PC-9 (cell line): ENCODE measurements around the gene TRANK1. TPM values are rescaled to one million over a fixed set of nuclear protein-coding genes. Genes with fewer than 3 reads are reported as not detected.

Source experiments
- BruUV-seq: library from RNA; stranded (reverse); fragments of 400-500 nt; replicated peaks from 2 replicates; lab custom pipeline; 2021; lab: Mats Ljungman, UMichigan
- CTCF ChIA-PET: fragments of 300-600 bp; sonication (Branson Sonifier 250); formaldehyde crosslinking; loops from one replicate; lab custom pipeline; 2022; ENCODE audit warnings: antibody characterized with exemption; lab: Charles Lee
- POLR2A ChIA-PET: fragments of 300-600 bp; sonication (Branson Sonifier 250); formaldehyde crosslinking; loops from one replicate; lab custom pipeline; 2022; ENCODE audit warnings: antibody characterized with exemption; ENCODE audit not compliant: unreplicated experiment; lab: Charles Lee
- DNase-seq, 2 experiments: peaks; one replicate each; pipeline versions ENCODE4 v3.0.0 to v3.0.0-alpha.2; 2015 to 2022; ENCODE audit warnings: mixed read lengths in 1 of 2
- H2AFZ ChIP-seq: fragments of 200-600 bp; sonication (generic); 2 replicates; pipeline ENCODE4 v1.8.1; 2017; ENCODE audit warnings: antibody characterized with exemption
- H3F3A ChIP-seq: fragments of 200-600 bp; sonication (generic); 2 replicates; pipeline ENCODE4 v1.8.1; 2017; ENCODE audit warnings: antibody characterized with exemption, mild to moderate bottlenecking, low read depth; ENCODE audit not compliant: insufficient read depth
- H3K27ac ChIP-seq: fragments of 200-600 bp; sonication (generic); 2 replicates; pipeline ENCODE4 v1.6.1; 2016; ENCODE audit warnings: mixed run types
- H3K27me3 ChIP-seq: fragments of 200-600 bp; sonication (generic); 2 replicates; pipeline ENCODE4 v1.6.1; 2016; ENCODE audit warnings: low read depth, mixed run types; ENCODE audit not compliant: insufficient read depth
- H3K36me3 ChIP-seq: fragments of 200-600 bp; sonication (generic); 2 replicates; pipeline ENCODE4 v1.6.1; 2016; ENCODE audit warnings: low read depth, mixed run types
- H3K4me1 ChIP-seq: fragments of 200-600 bp; sonication (generic); replicated peaks from 2 replicates; pipeline ENCODE4 v1.6.1; 2016; ENCODE audit warnings: mixed run types; ENCODE audit not compliant: insufficient read depth
- H3K4me2 ChIP-seq: fragments of 200-600 bp; sonication (generic); 2 replicates; pipeline ENCODE4 v1.6.1; 2017; ENCODE audit warnings: mixed run types
- H3K4me3 ChIP-seq: fragments of 200-600 bp; sonication (generic); 2 replicates; pipeline ENCODE4 v1.6.1; 2016; ENCODE audit warnings: mixed run types
- H3K79me2 ChIP-seq: fragments of 200-600 bp; sonication (generic); 2 replicates; pipeline ENCODE4 v1.6.1; 2017; ENCODE audit warnings: low read depth, mixed run types
- H3K9me2 ChIP-seq: fragments of 200-600 bp; sonication (generic); 2 replicates; pipeline ENCODE4 v1.8.1; 2017; ENCODE audit warnings: mild to moderate bottlenecking; ENCODE audit not compliant: insufficient read depth
- H3K9me3 ChIP-seq: fragments of 200-600 bp; sonication (generic); 2 replicates; pipeline ENCODE4 v1.8.1; 2016; ENCODE audit warnings: low read depth; ENCODE audit not compliant: insufficient read depth
- H4K20me1 ChIP-seq: fragments of 200-600 bp; sonication (generic); 2 replicates; pipeline ENCODE4 v1.8.1; 2017; ENCODE audit not compliant: insufficient read depth
- CTCF ChIP-seq: fragments of 200-600 bp; sonication (generic); conservative IDR thresholded peaks from 2 replicates; pipeline ENCODE4 v1.6.1; 2017; ENCODE audit warnings: mixed run types, antibody characterized with exemption, mild to moderate bottlenecking, moderate library complexity
- EZH2 ChIP-seq: fragments of 200-600 bp; sonication (generic); IDR thresholded peaks from 2 replicates; pipeline ENCODE4 v1.8.0; 2017; ENCODE audit warnings: antibody characterized with exemption, low read depth
- intact Hi-C: fragments of 100-400 bp; cut with micrococcal nuclease; formaldehyde crosslinking; loops from one replicate; pipeline ENCODE4 v1.10.0; 2022; ENCODE audit not compliant: unreplicated experiment
- total RNA-seq: library from RNA; stranded (reverse); gene quantifications from 2 replicates; pipeline ENCODE4 v1.2.3, GENCODE V29; 2021

TRANK1 gene
- total RNA-seq, 1 experiment from 2014 or later: 12.1 TPM

- no peak overlapping the region for H3K27ac ChIP-seq
- no peaks in the 10 kb centered on the region for H3K9me3 ChIP-seq
- no peak for TF ChIP-seq CTCF
- TF ChIP-seq EZH2: no peak
- H3K79me2 ChIP-seq: no peaks in the 10 kb centered on the region
- DNase-seq: no peak
- ChIA-PET POLR2A (no interaction called here), CTCF (no interaction called here)
- H3K4me3 ChIP-seq: no peak overlapping the region
- no peaks in the 10 kb centered on the region for H3F3A ChIP-seq
- H3K27me3 ChIP-seq: no peaks in the 10 kb centered on the region
- no TSS peak for BruUV-seq
- no peak overlapping the region for H2AFZ ChIP-seq
- H4K20me1 ChIP-seq: no peaks in the 10 kb centered on the region
- no peaks in the 10 kb centered on the region for H3K9me2 ChIP-seq
- H3K36me3 ChIP-seq: no peaks in the 10 kb centered on the region
- intact Hi-C loops: no loop called here
- H3K4me2 ChIP-seq: no peak overlapping the region
- H3K4me1 ChIP-seq: no peaks in the 10 kb centered on the region
Observed at GRCh38 chr3:36803091-36803791, 141.6 kb downstream of the TRANK1 start.

- no peaks in the 10 kb centered on the region for H3K4me1 ChIP-seq
- H3K79me2 ChIP-seq: no peaks in the 10 kb centered on the region
- no peaks in the 10 kb centered on the region for H3K9me3 ChIP-seq
- no peak for DNase-seq
- no peak overlapping the region for H3K4me3 ChIP-seq
- H4K20me1 ChIP-seq: no peaks in the 10 kb centered on the region
- no TSS peak for BruUV-seq
- no peaks in the 10 kb centered on the region for H3F3A ChIP-seq
- H3K36me3 ChIP-seq: no peaks in the 10 kb centered on the region
- no peak overlapping the region for H3K4me2 ChIP-seq
- no peaks in the 10 kb centered on the region for H3K9me2 ChIP-seq
- H2AFZ ChIP-seq: no peak overlapping the region
- ChIA-PET CTCF (no interaction called here), POLR2A (no interaction called here)
- H3K27ac ChIP-seq: no peak overlapping the region
- intact Hi-C loops: no loop called here
- TF ChIP-seq CTCF (no peak), EZH2 (no peak)
- no peaks in the 10 kb centered on the region for H3K27me3 ChIP-seq
Observed at GRCh38 chr3:36800533-36801116, 144.2 kb downstream of the TRANK1 start.

- Histone ChIP-seq H3K4me3 (no peak overlapping the region), H3K4me1 (no peaks in the 10 kb centered on the region), H3F3A (no peaks in the 10 kb centered on the region), H3K4me2 (no peak overlapping the region), H3K9me3 (no peaks in the 10 kb centered on the region), H2AFZ (no peak overlapping the region), H3K27me3 (no peaks in the 10 kb centered on the region), H3K27ac (no peak overlapping the region), H3K9me2 (no peaks in the 10 kb centered on the region), H3K36me3 (no peaks in the 10 kb centered on the region), H4K20me1 (no peaks in the 10 kb centered on the region), H3K79me2 (no peaks in the 10 kb centered on the region)
- BruUV-seq: no TSS peak
- intact Hi-C loops: no loop called here
- TF ChIP-seq EZH2: no peak
- TF ChIP-seq CTCF: no peak
- ChIA-PET CTCF (no interaction called here), POLR2A (no interaction called here)
- DNase-seq: peak in 1 of 2 experiments; percentile 41
Observed at GRCh38 chr3:36796881-36797280, 148.0 kb downstream of the TRANK1 start.
